ENCODE measurements around the gene GAL3ST1. TPM values are rescaled to one million over a fixed set of nuclear protein-coding genes. Genes with fewer than 3 reads are reported as not detected.
"Not testable (repeated sequence)": the region's sequence is repeated elsewhere in the genome, so short reads cannot be mapped to it uniquely, and the experiment has no call there.

GAL3ST1 gene
- total RNA-seq, 4 donors from 2014 or later, result 1.2 to 3.2 (median 1.9) TPM

DNA sequence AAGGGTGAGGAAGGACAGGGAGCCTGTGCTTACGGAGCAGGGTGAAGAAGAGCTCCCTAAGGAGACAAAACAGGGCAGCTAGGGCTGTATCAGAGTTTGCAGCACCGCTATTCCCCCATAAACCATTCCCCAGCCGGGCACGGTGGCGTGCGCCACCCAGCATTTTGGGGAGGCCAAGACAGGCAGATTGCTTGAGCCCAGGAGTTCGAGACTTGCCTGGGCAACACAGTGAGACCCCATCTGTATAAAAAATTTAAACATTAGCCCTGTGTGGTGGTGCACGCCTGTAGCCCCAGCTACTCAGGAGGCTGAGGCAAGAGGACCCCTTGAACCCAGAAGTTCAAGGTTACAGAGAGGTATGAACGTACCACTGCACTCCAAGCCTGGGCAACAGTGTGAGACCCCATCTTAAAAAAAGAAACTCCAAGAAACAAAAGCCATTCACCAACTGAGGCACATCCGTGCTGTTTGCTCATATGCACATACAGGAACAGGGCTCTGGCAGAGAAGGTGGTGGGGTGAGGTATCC, 4.7 kb downstream of the GAL3ST1 start:
- H3K36me3 ChIP-seq, result no peaks in the 10 kb centered on the region
- H3K4me3 ChIP-seq, result no peak overlapping the region
- intact Hi-C loops (cut with DNase I), result no loop called here
- peaks cover 2 to 10% (median 2%) of the 10 kb centered on the region in 4 donors for H3K4me1 ChIP-seq
- 90% methylated on average over 10 of the region's 10 CpGs for WGBS
- H3K9me3 ChIP-seq, result no peaks in the 10 kb centered on the region
- no peak for DNase-seq (ENCODE audit: extremely low spot score)
- peaks cover 0 to 12% (median 0%) of the 10 kb centered on the region in 4 donors for H3K27me3 ChIP-seq
- H3K27ac ChIP-seq (replicated peaks in 1 of 4), result no peak overlapping the region
- TF ChIP-seq, protein P1, sequence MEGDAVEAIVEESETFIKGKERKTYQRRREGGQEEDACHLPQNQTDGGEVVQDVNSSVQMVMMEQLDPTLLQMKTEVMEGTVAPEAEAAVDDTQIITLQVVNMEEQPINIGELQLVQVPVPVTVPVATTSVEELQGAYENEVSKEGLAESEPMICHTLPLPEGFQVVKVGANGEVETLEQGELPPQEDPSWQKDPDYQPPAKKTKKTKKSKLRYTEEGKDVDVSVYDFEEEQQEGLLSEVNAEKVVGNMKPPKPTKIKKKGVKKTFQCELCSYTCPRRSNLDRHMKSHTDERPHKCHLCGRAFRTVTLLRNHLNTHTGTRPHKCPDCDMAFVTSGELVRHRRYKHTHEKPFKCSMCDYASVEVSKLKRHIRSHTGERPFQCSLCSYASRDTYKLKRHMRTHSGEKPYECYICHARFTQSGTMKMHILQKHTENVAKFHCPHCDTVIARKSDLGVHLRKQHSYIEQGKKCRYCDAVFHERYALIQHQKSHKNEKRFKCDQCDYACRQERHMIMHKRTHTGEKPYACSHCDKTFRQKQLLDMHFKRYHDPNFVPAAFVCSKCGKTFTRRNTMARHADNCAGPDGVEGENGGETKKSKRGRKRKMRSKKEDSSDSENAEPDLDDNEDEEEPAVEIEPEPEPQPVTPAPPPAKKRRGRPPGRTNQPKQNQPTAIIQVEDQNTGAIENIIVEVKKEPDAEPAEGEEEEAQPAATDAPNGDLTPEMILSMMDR (IDR thresholded peaks at IDR 0.05), result no peak
- TF ChIP-seq EP300 (IDR thresholded peaks at IDR 0.05) (no peak), POLR2A (IDR thresholded peaks at IDR 0.05; ENCODE audit: low read depth) (no peak), POLR2AphosphoS5 (IDR thresholded peaks at IDR 0.05) (no peak)

DNA sequence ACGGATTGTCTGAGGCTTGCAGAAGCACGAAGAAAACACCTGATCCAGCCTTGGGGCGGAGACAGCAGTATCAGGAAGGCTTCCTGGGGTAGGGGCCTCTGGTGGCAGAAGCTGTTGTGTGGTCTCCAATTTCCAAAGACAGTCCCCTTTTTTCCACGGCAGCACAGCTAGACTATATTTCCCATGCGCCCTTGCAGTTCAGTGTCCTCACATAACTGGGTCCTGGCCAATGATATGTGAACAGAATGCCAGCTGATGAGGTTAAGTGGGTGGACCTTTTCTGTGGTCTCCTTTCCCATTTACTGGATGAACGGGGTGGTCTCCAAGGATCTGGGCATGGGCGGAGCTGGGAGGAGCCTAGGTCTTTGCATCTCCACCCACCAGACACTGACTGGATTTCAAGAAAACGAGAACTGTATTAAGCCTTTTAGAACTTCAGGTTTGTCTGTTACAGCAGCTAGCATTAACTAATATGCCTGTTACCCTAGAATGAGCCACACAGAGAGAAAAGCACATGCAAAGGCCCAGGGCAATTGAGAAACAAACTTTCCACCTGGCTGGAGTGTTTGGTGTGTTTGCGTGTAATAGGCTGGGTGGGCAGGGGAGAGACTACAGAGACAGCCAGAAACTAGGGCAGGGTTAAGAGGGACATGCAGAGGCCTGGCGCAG, 6.2 kb downstream of the GAL3ST1 start:
- 65% methylated on average over 8 of the region's 10 CpGs for WGBS
- peaks cover 0 to 10% (median 0%) of the 10 kb centered on the region in 4 donors for H3K27me3 ChIP-seq
- H3K27ac ChIP-seq (replicated peaks in 1 of 4), result no peak overlapping the region
- intact Hi-C loops (cut with DNase I), result no loop called here
- TF ChIP-seq POLR2A (IDR thresholded peaks at IDR 0.05; ENCODE audit: low read depth) (no peak), EP300 (IDR thresholded peaks at IDR 0.05) (no peak)
- TF ChIP-seq, protein P1 (IDR thresholded peaks at IDR 0.05), result no peak
- H3K4me1 ChIP-seq, result no peaks in the 10 kb centered on the region
- H3K9me3 ChIP-seq, result no peaks in the 10 kb centered on the region
- no peaks in the 10 kb centered on the region for H3K36me3 ChIP-seq
- H3K4me3 ChIP-seq, result no peak overlapping the region
- DNase-seq (ENCODE audit: extremely low spot score), result no peak

DNA sequence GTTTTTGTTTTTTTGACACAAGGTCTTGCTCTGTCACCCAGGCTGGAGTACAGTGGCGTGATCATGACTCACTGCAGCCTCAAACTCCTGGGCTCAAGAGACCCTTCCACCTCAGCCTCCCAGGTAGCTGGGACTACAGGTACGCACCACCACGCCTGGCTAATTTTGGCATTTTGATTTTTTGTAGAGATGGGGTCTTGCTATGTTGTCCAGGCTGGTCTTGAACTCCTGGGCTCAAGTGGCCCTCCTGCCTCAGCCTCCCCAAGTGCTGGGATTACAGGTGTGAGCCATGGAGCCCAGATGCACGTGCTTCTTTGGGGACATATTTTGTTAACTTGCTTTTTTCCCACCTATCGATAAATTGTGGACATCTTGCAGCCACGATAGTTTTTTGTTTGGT, 7.2 kb downstream of the GAL3ST1 start:
- intact Hi-C loops (cut with DNase I); DNase-seq (ENCODE audit: extremely low spot score); H3K36me3 ChIP-seq; H3K27ac ChIP-seq (replicated peaks in 1 of 4); H3K9me3 ChIP-seq; H3K4me3 ChIP-seq; H3K4me1 ChIP-seq: not testable (repeated sequence)
- peaks cover 0 to 10% (median 0%) of the 10 kb centered on the region in 4 donors for H3K27me3 ChIP-seq
- WGBS, result 90% methylated on average over 6 of the region's 6 CpGs

DNA sequence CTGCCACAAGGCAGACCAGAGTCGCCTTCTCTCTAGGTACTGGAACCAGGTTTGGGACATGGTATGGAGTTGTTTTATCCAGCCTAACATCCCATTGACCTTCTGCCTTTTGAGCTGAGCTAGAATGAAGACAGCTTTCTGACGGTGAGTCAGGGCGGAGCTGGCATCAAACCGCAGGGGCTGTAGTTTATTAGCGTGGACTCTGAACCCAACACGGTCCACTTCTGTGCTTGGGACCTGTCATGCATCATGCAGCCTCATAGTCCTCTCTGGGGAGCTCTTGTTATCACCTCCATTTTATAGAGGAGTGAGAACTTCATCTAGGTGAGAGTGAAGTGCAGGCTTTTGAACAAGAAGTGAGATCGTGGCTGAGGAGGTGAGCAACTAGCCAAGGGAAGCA, 8.3 kb downstream of the GAL3ST1 start:
- intact Hi-C loops (cut with DNase I), result no loop called here
- WGBS, result 76% methylated on average over 7 of the region's 7 CpGs
- no peaks in the 10 kb centered on the region for H3K36me3 ChIP-seq

DNA sequence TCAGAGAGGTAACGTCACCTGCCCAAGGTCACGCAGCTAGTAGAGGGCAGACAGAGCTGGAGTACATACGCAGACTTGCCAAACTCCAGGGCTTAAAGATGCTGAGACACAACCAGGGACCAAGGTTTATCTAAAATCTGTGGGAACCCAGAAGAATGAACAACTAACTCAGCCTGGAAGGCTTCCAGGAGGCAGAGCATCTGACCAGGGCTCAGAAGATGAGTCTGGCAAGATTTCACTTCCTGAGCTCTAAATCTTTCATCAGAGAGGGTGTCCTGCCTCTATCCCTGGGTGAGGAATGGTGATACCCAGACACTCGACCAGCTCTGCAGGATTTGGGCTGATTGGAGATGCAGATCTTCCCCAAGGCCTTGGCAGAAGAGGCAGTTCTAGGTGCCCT, 9.1 kb downstream of the GAL3ST1 start:
- H3K27ac ChIP-seq (replicated peaks in 1 of 4), result no peak overlapping the region

More for the DNA sequence above, 8.3 kb downstream of the GAL3ST1 start:
- Histone ChIP-seq H3K4me3 (no peak overlapping the region), H3K27me3 (peaks cover 0 to 10% (median 0%) of the 10 kb centered on the region in 4 donors), H3K4me1 (no peaks in the 10 kb centered on the region), H3K9me3 (no peaks in the 10 kb centered on the region), H3K27ac (replicated peaks in 1 of 4) (no peak overlapping the region)
- no peak for DNase-seq (ENCODE audit: extremely low spot score)
- TF ChIP-seq EP300 (IDR thresholded peaks at IDR 0.05) (no peak), POLR2AphosphoS5 (IDR thresholded peaks at IDR 0.05) (no peak)
- TF ChIP-seq, protein P1 (IDR thresholded peaks at IDR 0.05), result no peak

More for the DNA sequence above, 9.1 kb downstream of the GAL3ST1 start:
- Histone ChIP-seq H3K36me3 (no peaks in the 10 kb centered on the region), H3K4me1 (no peaks in the 10 kb centered on the region), H3K4me3 (no peak overlapping the region), H3K27me3 (peaks cover 0 to 10% (median 0%) of the 10 kb centered on the region in 4 donors), H3K9me3 (no peaks in the 10 kb centered on the region)
- WGBS, result 78% methylated on average over 3 of the region's 4 CpGs
- intact Hi-C loops (cut with DNase I), result no loop called here
- DNase-seq (ENCODE audit: extremely low spot score), result no peak
- TF ChIP-seq POLR2AphosphoS5 (IDR thresholded peaks at IDR 0.05), result no peak
- TF ChIP-seq EP300 (IDR thresholded peaks at IDR 0.05), result no peak
- TF ChIP-seq POLR2A (IDR thresholded peaks at IDR 0.05; ENCODE audit: low read depth), result no peak
- TF ChIP-seq, protein P1 (IDR thresholded peaks at IDR 0.05), result no peak

Data from esophagus muscularis mucosa (tissue), 4 donors.